Hepatocyte (in vitro differentiated cells): Measurements from ENCODE around the gene BRWD1.

Source experiments
- EZH2 ChIP-seq: fragments of 200-600 bp; sonication (generic); IDR thresholded peaks from 2 replicates; pipeline ENCODE4 v1.6.1; 2016; ENCODE audit warnings: antibody characterized with exemption, mild to moderate bottlenecking, borderline replicate concordance
- TF ChIP-seq, protein P1 (sequence below): fragments of 200-600 bp; sonication (generic); IDR thresholded peaks from 2 replicates; pipeline ENCODE4 v1.5.1; 2016; ENCODE audit warnings: antibody characterized with exemption, mild to moderate bottlenecking; ENCODE audit not compliant: poor library complexity

DNA sequence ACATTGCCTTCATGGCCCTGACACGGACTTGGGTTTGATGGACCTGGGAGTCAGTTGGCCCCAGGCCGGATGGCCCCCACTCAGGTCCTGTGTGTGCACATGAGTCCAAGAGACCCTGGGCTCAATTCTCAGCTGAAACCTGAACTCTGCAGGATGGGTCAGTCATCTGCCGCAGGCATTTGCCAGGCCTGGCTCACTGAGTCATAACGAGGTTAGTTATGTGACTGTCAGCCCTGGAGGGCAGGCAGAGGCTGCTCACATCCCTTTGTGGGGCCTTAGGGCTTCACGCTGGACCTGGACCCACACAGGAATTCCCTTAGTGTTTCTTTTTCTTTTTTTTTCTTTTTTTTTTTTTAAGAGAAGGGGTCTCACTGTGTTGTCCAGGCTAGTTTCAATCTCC is 176.7 kb downstream of the BRWD1 start:
- TF ChIP-seq, protein P1, sequence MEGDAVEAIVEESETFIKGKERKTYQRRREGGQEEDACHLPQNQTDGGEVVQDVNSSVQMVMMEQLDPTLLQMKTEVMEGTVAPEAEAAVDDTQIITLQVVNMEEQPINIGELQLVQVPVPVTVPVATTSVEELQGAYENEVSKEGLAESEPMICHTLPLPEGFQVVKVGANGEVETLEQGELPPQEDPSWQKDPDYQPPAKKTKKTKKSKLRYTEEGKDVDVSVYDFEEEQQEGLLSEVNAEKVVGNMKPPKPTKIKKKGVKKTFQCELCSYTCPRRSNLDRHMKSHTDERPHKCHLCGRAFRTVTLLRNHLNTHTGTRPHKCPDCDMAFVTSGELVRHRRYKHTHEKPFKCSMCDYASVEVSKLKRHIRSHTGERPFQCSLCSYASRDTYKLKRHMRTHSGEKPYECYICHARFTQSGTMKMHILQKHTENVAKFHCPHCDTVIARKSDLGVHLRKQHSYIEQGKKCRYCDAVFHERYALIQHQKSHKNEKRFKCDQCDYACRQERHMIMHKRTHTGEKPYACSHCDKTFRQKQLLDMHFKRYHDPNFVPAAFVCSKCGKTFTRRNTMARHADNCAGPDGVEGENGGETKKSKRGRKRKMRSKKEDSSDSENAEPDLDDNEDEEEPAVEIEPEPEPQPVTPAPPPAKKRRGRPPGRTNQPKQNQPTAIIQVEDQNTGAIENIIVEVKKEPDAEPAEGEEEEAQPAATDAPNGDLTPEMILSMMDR = no peak
- no peak for TF ChIP-seq EZH2
